Measurements from ENCODE around the gene FSTL4. TPM values are rescaled to one million over a fixed set of nuclear protein-coding genes. Genes with fewer than 3 reads are reported as not detected.

FSTL4 gene
- total RNA-seq, 6 donors from 2014 or later, result 0.49 to 4.6 (median 1.1) TPM

DNA sequence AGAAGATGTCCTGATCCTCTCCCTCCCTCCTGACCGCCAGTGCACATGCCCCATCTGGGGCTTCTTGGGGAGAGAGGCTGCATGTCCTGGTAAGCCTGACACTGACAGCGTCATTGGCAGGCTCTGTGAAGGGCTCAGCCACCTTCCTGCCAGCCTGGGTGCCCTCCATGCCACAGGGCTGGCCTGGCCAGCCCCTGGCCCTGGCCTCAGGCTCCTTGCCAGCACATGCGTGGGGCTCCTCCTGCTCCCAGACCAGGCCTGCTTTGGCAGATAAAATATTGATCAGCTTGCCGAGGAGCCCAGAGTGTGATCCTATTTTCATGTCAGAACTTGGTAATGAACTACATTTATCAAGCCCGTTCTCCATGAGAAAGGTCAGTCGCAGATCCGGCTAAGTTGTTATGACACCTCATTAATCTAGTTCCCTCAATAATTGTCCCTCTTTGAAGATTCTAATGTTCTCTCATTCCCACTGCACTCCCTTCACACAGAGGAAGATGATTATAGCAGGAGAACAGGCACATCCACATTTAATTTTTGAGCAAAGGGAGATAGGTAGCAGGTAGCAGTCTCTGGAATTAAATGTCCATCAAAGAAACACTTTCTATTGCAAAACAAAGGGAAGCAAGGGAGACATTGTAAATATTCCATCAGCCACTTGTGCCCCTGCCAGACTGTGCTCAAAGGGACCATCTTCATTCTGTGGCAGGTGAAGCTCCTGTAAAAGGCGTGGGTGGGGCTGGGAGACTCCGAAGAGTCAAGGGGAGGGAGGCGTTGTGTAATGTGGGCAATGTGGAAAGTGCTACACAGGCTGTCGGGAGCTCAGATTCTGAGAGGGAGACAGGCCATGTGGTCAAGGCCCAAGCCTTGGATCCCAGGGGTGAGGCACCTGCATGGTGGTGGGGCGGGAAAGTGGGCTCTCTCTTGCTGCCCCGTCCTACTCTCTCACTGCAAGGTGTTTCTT lies 288.6 kb downstream of the FSTL4 start:
- ATAC-seq (ENCODE audit: low FRiP score in 2 of 2), result no peak
- no peaks in the 10 kb centered on the region for H3K9me3 ChIP-seq
- TF ChIP-seq POLR2AphosphoS5 (IDR thresholded peaks at IDR 0.05) (no peak), POLR2A (IDR thresholded peaks at IDR 0.05) (no peak), EP300 (IDR thresholded peaks at IDR 0.05) (no peak)
- TF ChIP-seq, protein P1, sequence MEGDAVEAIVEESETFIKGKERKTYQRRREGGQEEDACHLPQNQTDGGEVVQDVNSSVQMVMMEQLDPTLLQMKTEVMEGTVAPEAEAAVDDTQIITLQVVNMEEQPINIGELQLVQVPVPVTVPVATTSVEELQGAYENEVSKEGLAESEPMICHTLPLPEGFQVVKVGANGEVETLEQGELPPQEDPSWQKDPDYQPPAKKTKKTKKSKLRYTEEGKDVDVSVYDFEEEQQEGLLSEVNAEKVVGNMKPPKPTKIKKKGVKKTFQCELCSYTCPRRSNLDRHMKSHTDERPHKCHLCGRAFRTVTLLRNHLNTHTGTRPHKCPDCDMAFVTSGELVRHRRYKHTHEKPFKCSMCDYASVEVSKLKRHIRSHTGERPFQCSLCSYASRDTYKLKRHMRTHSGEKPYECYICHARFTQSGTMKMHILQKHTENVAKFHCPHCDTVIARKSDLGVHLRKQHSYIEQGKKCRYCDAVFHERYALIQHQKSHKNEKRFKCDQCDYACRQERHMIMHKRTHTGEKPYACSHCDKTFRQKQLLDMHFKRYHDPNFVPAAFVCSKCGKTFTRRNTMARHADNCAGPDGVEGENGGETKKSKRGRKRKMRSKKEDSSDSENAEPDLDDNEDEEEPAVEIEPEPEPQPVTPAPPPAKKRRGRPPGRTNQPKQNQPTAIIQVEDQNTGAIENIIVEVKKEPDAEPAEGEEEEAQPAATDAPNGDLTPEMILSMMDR (IDR thresholded peaks at IDR 0.05), result no peak
- no peak overlapping the region for H3K27ac ChIP-seq
- 61 to 63% methylated on average over 12 to 13 of the region's 13 CpGs for WGBS, 2 donors
- no peaks in the 10 kb centered on the region for H3K4me1 ChIP-seq
- no peak for DNase-seq
- no peak overlapping the region for H3K4me3 ChIP-seq
- H3K27me3 ChIP-seq, result no peaks in the 10 kb centered on the region
- no peaks in the 10 kb centered on the region for H3K36me3 ChIP-seq

DNA sequence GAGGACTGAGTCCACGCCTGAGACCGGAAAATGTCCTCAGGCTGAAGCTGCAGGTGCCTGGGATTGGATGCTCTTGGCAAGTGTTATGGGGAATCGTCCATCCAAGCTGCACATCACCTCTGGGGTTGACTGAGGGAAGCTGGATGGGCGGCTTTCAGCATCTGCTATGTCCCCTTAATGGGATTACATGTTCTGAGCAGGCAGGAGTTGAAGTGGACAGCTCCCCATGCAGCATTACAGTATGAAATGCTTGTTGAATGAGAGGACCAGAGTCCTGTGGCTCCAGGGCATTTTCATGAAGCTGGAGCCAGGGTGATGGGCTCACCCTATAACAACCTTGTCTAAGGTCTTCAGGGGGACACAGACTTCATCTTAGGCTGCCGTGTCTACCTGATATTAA lies 289.6 kb downstream of the FSTL4 start:
- TF ChIP-seq, protein P1 (IDR thresholded peaks at IDR 0.05), result no peak
- TF ChIP-seq POLR2A (IDR thresholded peaks at IDR 0.05) (no peak), POLR2AphosphoS5 (IDR thresholded peaks at IDR 0.05) (no peak), EP300 (IDR thresholded peaks at IDR 0.05) (no peak)
- DNase-seq (no peak), ATAC-seq (ENCODE audit: low FRiP score in 2 of 2) (no peak)
- no peaks in the 10 kb centered on the region for H3K27me3 ChIP-seq
- no peaks in the 10 kb centered on the region for H3K36me3 ChIP-seq
- H3K9me3 ChIP-seq, result no peaks in the 10 kb centered on the region
- H3K4me1 ChIP-seq, result no peaks in the 10 kb centered on the region
- H3K4me3 ChIP-seq, result no peak overlapping the region
- 91 to 100% methylated on average over 1 to 5 of the region's 5 CpGs for WGBS, 2 donors
- no peak overlapping the region for H3K27ac ChIP-seq

DNA sequence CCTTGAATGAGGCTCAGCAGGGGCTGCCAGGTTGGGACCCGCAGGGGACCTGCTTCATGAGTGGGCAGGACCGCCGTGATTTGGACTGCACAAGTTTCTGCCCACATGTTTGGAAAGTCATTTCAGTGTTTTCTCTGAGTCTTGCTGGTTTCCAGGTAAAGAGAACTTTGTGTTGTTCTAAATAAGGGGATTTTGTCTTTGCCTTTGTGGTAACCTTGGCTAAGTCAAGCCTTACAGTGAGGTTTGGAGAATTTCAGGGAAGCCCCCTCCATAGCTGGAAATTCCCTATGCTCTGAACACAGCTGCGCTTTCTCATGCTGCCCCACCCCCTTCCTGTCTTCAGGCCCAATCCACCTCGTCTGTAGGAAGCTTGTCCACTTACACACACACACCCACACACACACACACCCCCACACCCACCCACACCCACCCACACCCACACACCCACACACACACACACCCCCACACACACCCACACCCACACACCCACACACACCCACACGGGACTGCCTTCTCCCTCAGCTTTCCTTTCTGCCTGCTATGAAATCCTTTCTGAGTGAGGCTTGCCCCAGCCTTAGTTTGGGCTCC lies 290.4 kb downstream of the FSTL4 start:
- no peaks in the 10 kb centered on the region for H3K4me1 ChIP-seq
- H3K27me3 ChIP-seq, result no peaks in the 10 kb centered on the region
- WGBS, 2 donors, result 63 to 67% methylated on average over 6 of the region's 6 CpGs
- H3K9me3 ChIP-seq, result no peaks in the 10 kb centered on the region
- ATAC-seq (ENCODE audit: low FRiP score in 2 of 2) (no peak), DNase-seq (no peak)
- no peak overlapping the region for H3K27ac ChIP-seq
- no peak overlapping the region for H3K4me3 ChIP-seq
- TF ChIP-seq, protein P1 (IDR thresholded peaks at IDR 0.05), result no peak
- TF ChIP-seq POLR2A (IDR thresholded peaks at IDR 0.05), result no peak
- TF ChIP-seq POLR2AphosphoS5 (IDR thresholded peaks at IDR 0.05), result no peak
- no peak for TF ChIP-seq EP300 (IDR thresholded peaks at IDR 0.05)
- no peaks in the 10 kb centered on the region for H3K36me3 ChIP-seq

DNA sequence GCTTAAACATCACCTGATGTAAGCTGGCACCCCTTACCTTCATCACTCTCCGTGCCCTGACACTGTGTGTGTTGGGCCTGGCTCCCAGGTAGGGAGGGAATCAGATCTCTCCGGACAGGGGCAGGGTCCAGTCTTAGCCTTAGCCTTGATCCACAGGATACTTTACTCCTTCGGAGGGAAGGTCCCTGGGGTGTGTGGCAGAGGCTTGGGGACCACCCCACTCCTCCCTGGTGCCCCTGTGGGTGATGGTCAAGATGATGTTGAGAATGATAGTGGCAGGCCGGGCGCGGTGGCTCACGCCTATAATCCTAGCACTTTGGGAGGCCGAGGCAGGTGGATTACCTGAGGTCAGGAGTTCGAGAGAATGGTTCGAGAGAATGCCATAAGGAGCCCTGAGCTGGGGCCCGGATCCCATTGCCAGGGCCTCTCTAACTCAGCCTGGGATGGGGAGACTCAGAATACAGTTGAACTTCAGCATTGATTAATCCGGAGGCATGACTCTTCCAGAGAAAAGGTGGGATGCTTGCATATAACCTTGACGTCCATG lies 291.0 kb downstream of the FSTL4 start:
- Histone ChIP-seq H3K4me3 (no peak overlapping the region), H3K27ac (no peak overlapping the region), H3K9me3 (no peaks in the 10 kb centered on the region), H3K27me3 (no peaks in the 10 kb centered on the region), H3K36me3 (no peaks in the 10 kb centered on the region), H3K4me1 (no peaks in the 10 kb centered on the region)
- TF ChIP-seq POLR2A (IDR thresholded peaks at IDR 0.05) (no peak), EP300 (IDR thresholded peaks at IDR 0.05) (no peak), POLR2AphosphoS5 (IDR thresholded peaks at IDR 0.05) (no peak)
- TF ChIP-seq, protein P1 (IDR thresholded peaks at IDR 0.05), result no peak
- WGBS, 2 donors, result 85 to 89% methylated on average over 10 to 13 of the region's 13 CpGs
- DNase-seq, result no peak
- ATAC-seq (ENCODE audit: low FRiP score in 2 of 2), result no peak

Measured in upper lobe of left lung (tissue), 6 donors.